GM18907 (cell line): ENCODE measurements around the gene CASQ1.

Source experiments
- ATAC-seq: cut with Tn5 transposase; IDR thresholded peaks from one replicate; pipeline ENCODE4 v1.9.1; 2021; ENCODE audit warnings: mild to moderate bottlenecking, moderate library complexity; ENCODE audit not compliant: unreplicated experiment

The CASQ1 gene

GRCh38 chr1:160204526-160205241 lies 14.3 kb downstream of the CASQ1 start:
- peak; percentile 77 for ATAC-seq

GRCh38 chr1:160205242-160206035 lies 15.1 kb downstream of the CASQ1 start, which contains the start of gene PEA15:
PEA15 (plus strand) TSS chr1:160205384; CDS start chr1:160211545, 6,161 bp downstream.
- peak; percentile 46 for ATAC-seq

- ATAC-seq: no peak
Measured at GRCh38 chr1:160206036-160206389, 15.6 kb downstream of the CASQ1 start.

- no peak for ATAC-seq
Measured at GRCh38 chr1:160206421-160207117, 16.2 kb downstream of the CASQ1 start.

- no peak for ATAC-seq
Measured at GRCh38 chr1:160207118-160207650, 16.8 kb downstream of the CASQ1 start.

GRCh38 chr1:160207771-160208556 lies 17.6 kb downstream of the CASQ1 start:
- ATAC-seq: no peak

GRCh38 chr1:160208557-160209320 lies 18.4 kb downstream of the CASQ1 start:
- ATAC-seq: no peak

GRCh38 chr1:160209321-160210046 lies 19.1 kb downstream of the CASQ1 start:
- ATAC-seq: no peak

- ATAC-seq: no peak
Measured at GRCh38 chr1:160210561-160210960, 20.2 kb downstream of the CASQ1 start.

- ATAC-seq: no peak
Measured at GRCh38 chr1:160211046-160211790, 20.8 kb downstream of the CASQ1 start.

- no peak for ATAC-seq
Measured at GRCh38 chr1:160214481-160215140, 24.2 kb downstream of the CASQ1 start.

GRCh38 chr1:160216301-160216700 lies 25.9 kb downstream of the CASQ1 start:
- ATAC-seq: no peak

GRCh38 chr1:160217481-160218051 lies 27.2 kb downstream of the CASQ1 start:
- ATAC-seq: no peak

- ATAC-seq: no peak
Measured at GRCh38 chr1:160219062-160219929, 28.9 kb downstream of the CASQ1 start.

- no peak for ATAC-seq
Measured at GRCh38 chr1:160220301-160220700, 29.9 kb downstream of the CASQ1 start.

- ATAC-seq: no peak
Measured at GRCh38 chr1:160221089-160221488, 30.7 kb downstream of the CASQ1 start.

- no peak for ATAC-seq
Measured at GRCh38 chr1:160222546-160222945, 32.2 kb downstream of the CASQ1 start.
